Keratinocyte (primary cell): ENCODE measurements around the gene RIOK2. TPM values are rescaled to one million over a fixed set of nuclear protein-coding genes. Genes with fewer than 3 reads are reported as not detected.

Source experiments
- DNase-seq: peaks from one replicate; pipeline ENCODE4 v3.0.0-alpha.2; 2011; ENCODE audit warnings: low read depth, missing footprints, low spot score
- FAIRE-seq: peaks from 2 replicates; lab custom pipeline; 2011; peaks lifted over from hg19 to GRCh38; lab: Jason Lieb, UNC
- H2AFZ ChIP-seq: 2 replicates; pipeline ENCODE4 v1.6.0; 2012; ENCODE audit warnings: low read length, control low read depth, inconsistent platforms; ENCODE audit not compliant: control insufficient read depth
- H3K27ac ChIP-seq: 2 replicates; pipeline ENCODE4 v1.5.1; 2011; ENCODE audit warnings: low read length; ENCODE audit not compliant: control insufficient read depth, insufficient read depth
- H3K27me3 ChIP-seq: 3 replicates; pipeline ENCODE4 v1.6.0; 2011; ENCODE audit warnings: low read length; ENCODE audit not compliant: control insufficient read depth, insufficient read depth; ENCODE audit errors: extremely low read depth
- H3K36me3 ChIP-seq, 2 experiments: 2 replicates in 1 of 2; 3 replicates in 1 of 2; pipeline ENCODE4 v1.5.1; 2011; ENCODE audit warnings: low read length in 2 of 2, mild to moderate bottlenecking in 1 of 2; ENCODE audit not compliant: control insufficient read depth in 2 of 2, insufficient read depth in 2 of 2; ENCODE audit errors: extremely low read depth in 1 of 2
- H3K4me1 ChIP-seq: 3 replicates; pipeline ENCODE4 v1.5.1; 2011; ENCODE audit warnings: low read length; ENCODE audit not compliant: control insufficient read depth, insufficient read depth; ENCODE audit errors: extremely low read depth
- H3K4me2 ChIP-seq: 3 replicates; pipeline ENCODE4 v1.6.0; 2011; ENCODE audit warnings: low read depth, low read length; ENCODE audit not compliant: control insufficient read depth, insufficient read depth; ENCODE audit errors: extremely low read depth
- H3K4me3 ChIP-seq, 3 experiments: fragments of 200-600 bp in 1 of 3; sonication (generic) in 1 of 3; 2 replicates in 2 of 3; 3 replicates in 1 of 3; pipeline ENCODE4 v1.5.1; 2011 to 2016; ENCODE audit warnings: low read length in 3 of 3, mild to moderate bottlenecking in 3 of 3, control low read depth in 2 of 3, inconsistent platforms in 1 of 3, low read depth in 1 of 3, mixed read lengths in 1 of 3, mixed run types in 1 of 3, moderate library complexity in 1 of 3; ENCODE audit not compliant: control insufficient read depth in 2 of 3, insufficient read depth in 2 of 3; ENCODE audit errors: extremely low read depth in 1 of 3
- H3K79me2 ChIP-seq: 2 replicates; pipeline ENCODE4 v1.6.0; 2012; ENCODE audit warnings: low read length; ENCODE audit not compliant: control insufficient read depth, insufficient read depth
- H3K9ac ChIP-seq: 3 replicates; pipeline ENCODE4 v1.6.0; 2011; ENCODE audit warnings: low read length; ENCODE audit not compliant: control insufficient read depth, insufficient read depth; ENCODE audit errors: extremely low read depth
- H3K9me1 ChIP-seq: 3 replicates; pipeline ENCODE4 v1.6.0; 2011; ENCODE audit warnings: low read length; ENCODE audit not compliant: control insufficient read depth, insufficient read depth; ENCODE audit errors: extremely low read depth
- H3K9me3 ChIP-seq: 2 replicates; pipeline ENCODE4 v1.5.1; 2012; ENCODE audit warnings: low read depth, low read length; ENCODE audit not compliant: control insufficient read depth
- H4K20me1 ChIP-seq: 3 replicates; pipeline ENCODE4 v1.6.0; 2011; ENCODE audit warnings: low read length; ENCODE audit not compliant: control insufficient read depth, insufficient read depth; ENCODE audit errors: extremely low read depth
- EZH2 ChIP-seq: IDR thresholded peaks from one replicate; pipeline ENCODE4 v1.6.1; 2012; ENCODE audit warnings: inconsistent platforms, mild to moderate bottlenecking, low read length, moderate library complexity
- dilution Hi-C: fragments of 300-500 bp; cut with MboI; formaldehyde crosslinking; loops from one replicate; pipeline ENCODE4 v1.7.0; 2020; ENCODE audit warnings: low sequenced_read_pairs; ENCODE audit not compliant: extremely low pct_ligation_motif_present
- polyA minus RNA-seq, 3 experiments: library from RNA; depleted of rRNA, polyadenylated mRNA; stranded (reverse); fragments of >200 nt; gene quantifications; 1 replicate in 1 of 3; 2 replicates in 1 of 3; 3 replicates in 1 of 3; pipeline ENCODE4 v1.2.3, GENCODE V29; 2011
- polyA plus RNA-seq, 5 experiments: library from polyadenylated mRNA; depleted of rRNA in 3 of 5; stranded (reverse) in 3 of 5; stranded (forward) in 1 of 5; unstranded in 1 of 5; fragments of >200 nt; gene quantifications; 1 replicate in 1 of 5; 2 replicates in 3 of 5; 3 replicates in 1 of 5; pipeline versions ENCODE4 v1.2.1 to v1.2.3, GENCODE V29; 2011 to 2012; ENCODE audit warnings: missing spikeins in 2 of 5, low read depth in 1 of 5, low replicate concordance in 1 of 5
- TF ChIP-seq, protein P1 (sequence below), 3 experiments: IDR thresholded peaks in 1 of 3; conservative IDR thresholded peaks in 1 of 3; optimal IDR thresholded peaks in 1 of 3; 2 replicates in 2 of 3; 3 replicates in 1 of 3; pipeline versions ENCODE3 to v1.5.1; 2011; ENCODE audit warnings: low read length in 3 of 3, mild to moderate bottlenecking in 3 of 3, moderate library complexity in 2 of 3, control low read depth in 1 of 3, inconsistent platforms in 1 of 3; ENCODE audit not compliant: insufficient read depth in 2 of 3; ENCODE audit errors: extremely low read depth in 1 of 3

RIOK2 gene
- 11.6 to 34.5 TPM (median 15.4 TPM) in 3 replicates for polyA plus RNA-seq
- 72.3 TPM for polyA plus RNA-seq (2011; ENCODE audit: low read depth)
- 8.5 and 23.1 TPM in 2 replicates for polyA plus RNA-seq (2011; cell fraction: cytosol; rRNA removed)
- 18.3 and 19.3 TPM in 2 replicates for polyA plus RNA-seq (2011; cell fraction: nucleus; rRNA removed)
- polyA plus RNA-seq (2012; ENCODE audit: low replicate concordance), result 21.1 and 22.1 TPM in 2 replicates
- polyA minus RNA-seq, result 0.98 to 27.9 TPM (median 6.4 TPM) in 3 replicates
- 6.5 TPM for polyA minus RNA-seq (2011; cell fraction: cytosol; rRNA and poly(A)+ RNA removed)
- 10.0 and 13.7 TPM in 2 replicates for polyA minus RNA-seq (2011; cell fraction: nucleus; rRNA and poly(A)+ RNA removed)

DNA sequence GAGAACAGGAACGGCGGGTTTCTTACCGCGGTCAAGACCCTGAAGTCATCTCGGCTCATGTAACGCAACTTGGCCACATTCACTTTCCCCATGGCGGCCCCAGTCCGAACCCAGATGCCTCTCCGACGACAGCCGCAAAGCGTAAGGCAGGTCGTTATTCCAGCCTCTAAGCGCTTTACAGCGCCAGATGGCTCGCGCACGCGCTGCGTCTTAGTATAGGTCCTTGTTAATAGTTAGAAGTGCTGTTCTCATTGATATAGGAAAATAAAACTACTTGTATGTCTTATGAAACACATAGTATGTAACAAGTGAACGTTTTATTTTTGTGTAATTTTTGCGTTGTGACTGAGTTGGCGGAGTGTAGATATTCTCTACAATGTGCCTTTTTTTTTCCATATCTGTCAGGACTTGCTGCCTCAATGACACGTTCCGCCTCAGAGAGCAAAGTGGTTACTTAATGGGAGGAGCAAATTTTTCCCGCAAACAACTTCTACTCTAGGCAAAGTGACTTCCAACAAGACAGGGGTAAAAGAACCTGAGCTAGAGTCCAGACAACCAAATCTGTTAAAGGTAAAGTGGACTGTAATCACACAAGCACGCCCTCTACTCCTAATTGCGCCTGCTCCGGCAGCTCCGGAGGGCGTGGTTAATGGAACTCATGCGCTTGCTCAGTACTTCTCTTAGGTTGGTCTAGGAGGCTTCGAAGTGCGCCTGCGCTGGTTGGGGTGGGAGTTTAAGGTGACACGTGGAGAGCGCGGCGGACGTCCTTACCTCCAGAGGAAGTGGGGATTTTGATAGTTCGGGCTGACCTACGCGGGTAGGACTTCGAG, at the start of gene RIOK2:
TSS of gene RIOK2 (minus strand) at position 148 of the 830 bp plus-strand sequence. CDS start at position 92, 56 bp downstream.
- H3K9me1 ChIP-seq, result no peaks in the 10 kb centered on the region
- DNase-seq (peak; percentile 82), FAIRE-seq (peak; percentile 90)
- peaks cover 32% of the 10 kb centered on the region for H3K79me2 ChIP-seq
- H3K4me1 ChIP-seq, result peaks cover 12% of the 10 kb centered on the region
- peak within 1 kb of the TSS; percentile 99 for H2AFZ ChIP-seq
- no peaks in the 10 kb centered on the region for H3K27me3 ChIP-seq
- peak within 1 kb of the TSS; percentile 99 for H3K27ac ChIP-seq
- TF ChIP-seq EZH2, result no peak
- TF ChIP-seq, protein P1, sequence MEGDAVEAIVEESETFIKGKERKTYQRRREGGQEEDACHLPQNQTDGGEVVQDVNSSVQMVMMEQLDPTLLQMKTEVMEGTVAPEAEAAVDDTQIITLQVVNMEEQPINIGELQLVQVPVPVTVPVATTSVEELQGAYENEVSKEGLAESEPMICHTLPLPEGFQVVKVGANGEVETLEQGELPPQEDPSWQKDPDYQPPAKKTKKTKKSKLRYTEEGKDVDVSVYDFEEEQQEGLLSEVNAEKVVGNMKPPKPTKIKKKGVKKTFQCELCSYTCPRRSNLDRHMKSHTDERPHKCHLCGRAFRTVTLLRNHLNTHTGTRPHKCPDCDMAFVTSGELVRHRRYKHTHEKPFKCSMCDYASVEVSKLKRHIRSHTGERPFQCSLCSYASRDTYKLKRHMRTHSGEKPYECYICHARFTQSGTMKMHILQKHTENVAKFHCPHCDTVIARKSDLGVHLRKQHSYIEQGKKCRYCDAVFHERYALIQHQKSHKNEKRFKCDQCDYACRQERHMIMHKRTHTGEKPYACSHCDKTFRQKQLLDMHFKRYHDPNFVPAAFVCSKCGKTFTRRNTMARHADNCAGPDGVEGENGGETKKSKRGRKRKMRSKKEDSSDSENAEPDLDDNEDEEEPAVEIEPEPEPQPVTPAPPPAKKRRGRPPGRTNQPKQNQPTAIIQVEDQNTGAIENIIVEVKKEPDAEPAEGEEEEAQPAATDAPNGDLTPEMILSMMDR (optimal IDR thresholded peaks at IDR 0.05 in 1 of 3, IDR thresholded peaks at IDR 0.05 in 1 of 3, conservative IDR thresholded peaks at IDR 0.05 in 1 of 3; ENCODE audit: extremely low read depth in 1 of 3, insufficient read depth in 2 of 3, low read length in 3 of 3), result no peak
- H3K9ac ChIP-seq, result peak within 1 kb of the TSS; percentile 92
- H3K4me3 ChIP-seq, result peak within 1 kb of the TSS; percentile 73 to 96 (median 86)
- dilution Hi-C loops, result no loop called here
- H3K9me3 ChIP-seq, result no peaks in the 10 kb centered on the region
- H3K4me2 ChIP-seq, result peak within 1 kb of the TSS; percentile 88
- H3K36me3 ChIP-seq, result peaks cover under 1 to 4% of the 10 kb centered on the region in 2 experiments
- H4K20me1 ChIP-seq, result no peaks in the 10 kb centered on the region

DNA sequence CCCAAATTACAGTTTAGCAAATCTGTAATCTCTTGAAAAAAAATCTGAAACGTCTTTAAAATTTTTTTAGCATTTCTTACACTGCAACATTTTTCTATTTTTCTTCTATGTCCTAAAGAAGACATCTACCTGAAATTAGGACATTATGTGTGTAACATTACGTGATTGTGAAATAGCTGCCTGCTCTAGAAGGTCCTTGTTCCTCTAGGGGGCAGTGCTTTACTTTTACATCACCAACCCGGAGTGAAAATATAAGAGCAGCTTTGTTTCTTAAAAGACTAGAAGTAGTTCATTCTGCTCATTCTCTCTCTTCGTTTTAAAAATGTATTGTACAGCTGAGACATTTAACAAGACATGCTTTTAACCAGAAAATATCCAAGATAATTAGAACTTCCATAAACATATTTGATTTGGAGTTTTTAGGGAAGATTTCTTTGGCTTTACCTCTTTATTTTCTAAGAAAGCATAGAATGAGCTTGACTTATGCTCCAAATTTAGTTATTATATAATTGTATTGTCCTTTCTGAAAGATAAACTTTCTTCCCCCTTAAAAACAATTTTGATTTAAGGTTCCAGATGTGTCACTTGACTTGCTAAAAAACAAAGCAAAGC, 48.1 kb upstream of the RIOK2 start:
- FAIRE-seq, result peak; percentile 79

More for the DNA sequence above, 48.1 kb upstream of the RIOK2 start:
- Histone ChIP-seq H3K9me1 (no peaks in the 10 kb centered on the region), H3K4me1 (no peaks in the 10 kb centered on the region), H3K9me3 (no peaks in the 10 kb centered on the region), H2AFZ (no peak overlapping the region), H3K27me3 (no peaks in the 10 kb centered on the region), H3K79me2 (no peaks in the 10 kb centered on the region), H3K4me2 (no peak overlapping the region), H3K4me3 (no peak overlapping the region), H3K27ac (no peak overlapping the region), H3K9ac (no peak overlapping the region), H3K36me3 (no peaks in the 10 kb centered on the region), H4K20me1 (no peaks in the 10 kb centered on the region)
- dilution Hi-C loops, result no loop called here
- TF ChIP-seq EZH2, result no peak
- TF ChIP-seq, protein P1 (optimal IDR thresholded peaks at IDR 0.05 in 1 of 3, IDR thresholded peaks at IDR 0.05 in 1 of 3, conservative IDR thresholded peaks at IDR 0.05 in 1 of 3; ENCODE audit: extremely low read depth in 1 of 3, insufficient read depth in 2 of 3, low read length in 3 of 3), result peak; percentile 48 to 67 (median 62)
- peak; percentile 30 for DNase-seq
